SK-N-SH treated with all-trans-retinoic acid at 6 μM for 48 hours (cell line): ENCODE results near the gene S100A6.
A peak's percentile ranks its signal among the peaks of the same experiment; 100 is the strongest.

Source experiments
- ATAC-seq: fragments of 200-7000 bp; cut with Tn5 transposase; 3 replicates; pipeline ENCODE4 v1.9.1; 2020; ENCODE audit warnings: mild to moderate bottlenecking, moderate library complexity
- ARNTL ChIP-seq: fragments of 450-650 bp; formaldehyde crosslinking; IDR thresholded peaks from 2 replicates; pipeline ENCODE4 v1.5.0; 2020; ENCODE audit warnings: low read depth, mild to moderate bottlenecking, moderate library complexity, borderline replicate concordance
- BACH2 ChIP-seq: fragments of 250-450 bp; sonication (Bioruptor Pico); IDR thresholded peaks from 2 replicates; pipeline ENCODE4 v1.9.0; 2021; ENCODE audit warnings: mild to moderate bottlenecking, borderline replicate concordance
- CREB5 ChIP-seq: fragments of 250-450 bp; sonication (Bioruptor Pico); IDR thresholded peaks from 2 replicates; pipeline ENCODE4 v1.5.1; 2020; ENCODE audit warnings: low read depth, mild to moderate bottlenecking, moderate library complexity
- CSDC2 ChIP-seq: fragments of 250-450 bp; sonication (Bioruptor Pico); IDR thresholded peaks from 2 replicates; pipeline ENCODE4 v1.5.0; 2020; ENCODE audit warnings: mild to moderate bottlenecking, moderate library complexity
- CSRNP3 ChIP-seq: fragments of 250-450 bp; sonication (Bioruptor Pico); IDR thresholded peaks from 2 replicates; pipeline ENCODE4 v1.5.1; 2021; ENCODE audit warnings: mild to moderate bottlenecking, moderate library complexity
- ESRRG ChIP-seq: fragments of 250-450 bp; sonication (Bioruptor Pico); IDR thresholded peaks from 2 replicates; pipeline ENCODE4 v1.6.1; 2021; ENCODE audit warnings: mild to moderate bottlenecking
- GLIS3 ChIP-seq: fragments of 250-450 bp; sonication (Bioruptor Pico); IDR thresholded peaks from 2 replicates; pipeline ENCODE4 v1.5.0; 2020; ENCODE audit warnings: mild to moderate bottlenecking, moderate library complexity
- ISL1 ChIP-seq: fragments of 250-450 bp; sonication (Bioruptor Pico); IDR thresholded peaks from 2 replicates; pipeline ENCODE4 v2.1.2; 2022; ENCODE audit warnings: mild to moderate bottlenecking, moderate library complexity
- OSR1 ChIP-seq: fragments of 250-450 bp; sonication (Bioruptor Pico); IDR thresholded peaks from 2 replicates; pipeline ENCODE4 v1.8.0; 2022; ENCODE audit warnings: moderate library complexity, mild to moderate bottlenecking, inconsistent platforms
- PATZ1 ChIP-seq: fragments of 250-450 bp; sonication (Bioruptor Pico); IDR thresholded peaks from 2 replicates; pipeline ENCODE4 v1.8.0; 2020; ENCODE audit warnings: mild to moderate bottlenecking, moderate library complexity, borderline replicate concordance
- PPARA ChIP-seq: fragments of 250-450 bp; sonication (Bioruptor Pico); IDR thresholded peaks from 2 replicates; pipeline ENCODE4 v1.5.0; 2020; ENCODE audit warnings: mild to moderate bottlenecking, borderline replicate concordance
- RARB ChIP-seq: fragments of 250-450 bp; sonication (Bioruptor Pico); IDR thresholded peaks from 2 replicates; pipeline ENCODE4 v1.8.0; 2021; ENCODE audit warnings: mild to moderate bottlenecking, moderate library complexity
- SNAI2 ChIP-seq: fragments of 250-450 bp; sonication (Bioruptor Pico); IDR thresholded peaks from 2 replicates; pipeline ENCODE4 v1.5.0; 2020; ENCODE audit warnings: mild to moderate bottlenecking, moderate library complexity
- TCF4 ChIP-seq: fragments of 250-450 bp; sonication (Bioruptor Pico); IDR thresholded peaks from 2 replicates; pipeline ENCODE4 v1.8.0; 2021; ENCODE audit warnings: mild to moderate bottlenecking, moderate library complexity, borderline replicate concordance
- TOX ChIP-seq: fragments of 250-450 bp; sonication (Bioruptor Pico); IDR thresholded peaks from 2 replicates; pipeline ENCODE4 v1.8.0; 2021; ENCODE audit warnings: mild to moderate bottlenecking, moderate library complexity, borderline replicate concordance
- TSHZ2 ChIP-seq: fragments of 250-450 bp; sonication (Bioruptor Pico); IDR thresholded peaks from 2 replicates; pipeline ENCODE4 v1.5.0; 2020; ENCODE audit warnings: mild to moderate bottlenecking, moderate library complexity
- ZC3H10 ChIP-seq: fragments of 250-450 bp; sonication (Bioruptor Pico); IDR thresholded peaks from 2 replicates; pipeline ENCODE4 v1.5.1; 2021; ENCODE audit warnings: mild to moderate bottlenecking, moderate library complexity
- ZFP30 ChIP-seq: fragments of 450-650 bp; formaldehyde crosslinking; IDR thresholded peaks from 2 replicates; pipeline ENCODE4 v1.5.0; 2022; ENCODE audit warnings: mild to moderate bottlenecking, moderate library complexity
- ZNF70 ChIP-seq: fragments of 450-650 bp; formaldehyde crosslinking; IDR thresholded peaks from 2 replicates; pipeline ENCODE4 v1.5.0; 2020; ENCODE audit warnings: mild to moderate bottlenecking, moderate library complexity
- ZNF8 ChIP-seq: fragments of 450-650 bp; formaldehyde crosslinking; IDR thresholded peaks from 2 replicates; pipeline ENCODE4 v1.5.0; 2020; ENCODE audit warnings: mild to moderate bottlenecking, moderate library complexity

S100A6 gene

GRCh38 chr1:153513023-153513422, 22.8 kb downstream of the S100A6 start:
- no peak for ATAC-seq
- TF ChIP-seq SNAI2 (CRISPR knock-in tag): no peak
- TF ChIP-seq ZNF8 (CRISPR knock-in tag): no peak
- TF ChIP-seq ISL1 (CRISPR knock-in tag): no peak
- no peak for TF ChIP-seq CREB5 (CRISPR knock-in tag)
- TF ChIP-seq CSDC2 (CRISPR knock-in tag): no peak
- TF ChIP-seq PPARA: no peak
- no peak for TF ChIP-seq TOX (CRISPR knock-in tag)
- TF ChIP-seq TCF4 (CRISPR knock-in tag): no peak
- TF ChIP-seq ZNF70 (CRISPR knock-in tag): no peak
- TF ChIP-seq RARB (CRISPR knock-in tag): no peak
- TF ChIP-seq OSR1 (CRISPR knock-in tag): no peak
- no peak for TF ChIP-seq TSHZ2 (CRISPR knock-in tag)
- TF ChIP-seq BACH2 (CRISPR knock-in tag): no peak
- TF ChIP-seq PATZ1 (CRISPR knock-in tag): no peak
- no peak for TF ChIP-seq ZC3H10 (CRISPR knock-in tag)
- no peak for TF ChIP-seq CSRNP3 (CRISPR knock-in tag)

- TF ChIP-seq ARNTL (CRISPR knock-in tag) (no peak), ESRRG (CRISPR knock-in tag) (no peak), ZFP30 (no peak), RARB (CRISPR knock-in tag) (no peak), PPARA (no peak), GLIS3 (CRISPR knock-in tag) (no peak), ZC3H10 (CRISPR knock-in tag) (no peak), TOX (CRISPR knock-in tag) (no peak), CSRNP3 (CRISPR knock-in tag) (no peak), PATZ1 (CRISPR knock-in tag) (no peak), CREB5 (CRISPR knock-in tag) (no peak), ZNF70 (CRISPR knock-in tag) (no peak), BACH2 (CRISPR knock-in tag) (no peak), ZNF8 (CRISPR knock-in tag) (no peak)
- peak; percentile 83 for ATAC-seq
Measured at GRCh38 chr1:153510984-153511410, 24.8 kb downstream of the S100A6 start.
